ENCODE results near the gene TRIL.

The TRIL gene

DNA sequence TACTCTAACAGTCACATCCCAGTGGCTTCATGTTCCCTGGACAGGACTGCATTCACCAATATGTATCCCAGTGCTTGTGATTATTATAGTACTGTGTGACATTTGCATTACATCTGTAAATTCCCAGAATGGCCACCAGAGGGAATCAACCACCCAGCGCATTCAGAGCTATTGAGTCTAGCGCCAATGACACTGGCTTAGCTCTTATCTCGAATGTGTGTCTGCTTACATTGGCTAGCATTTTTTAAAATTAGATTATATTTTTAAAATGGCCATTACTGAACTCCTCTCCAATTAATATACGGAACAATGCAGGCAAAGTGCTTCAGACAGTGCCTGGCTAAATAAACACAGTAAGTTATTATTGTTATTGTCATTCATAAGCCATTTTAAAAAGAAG is 36.3 kb downstream of the TRIL start:
- H3K4me1 Mint-ChIP-seq = peaks cover 77% of the 10 kb centered on the region
- H3K27ac Mint-ChIP-seq = no peak overlapping the region
- H3K4me3 Mint-ChIP-seq = no peak overlapping the region
- DNase-seq = peak; percentile 39
- H3K27me3 Mint-ChIP-seq (ENCODE audit: low read depth, poor library complexity) = peaks cover 17% of the 10 kb centered on the region
- no peaks in the 10 kb centered on the region for H3K9me3 Mint-ChIP-seq
- H3K36me3 Mint-ChIP-seq (ENCODE audit: low read depth) = no peaks in the 10 kb centered on the region
- TF ChIP-seq CTCF (IDR thresholded peaks at IDR 0.05) = peak; percentile 90

- peaks cover 65% of the 10 kb centered on the region for H3K4me1 Mint-ChIP-seq
- no peak overlapping the region for H3K4me3 Mint-ChIP-seq
- H3K27me3 Mint-ChIP-seq (ENCODE audit: low read depth, poor library complexity) = peaks cover 16% of the 10 kb centered on the region
- no peak for TF ChIP-seq CTCF (IDR thresholded peaks at IDR 0.05)
- no peaks in the 10 kb centered on the region for H3K36me3 Mint-ChIP-seq (ENCODE audit: low read depth)
- no peaks in the 10 kb centered on the region for H3K9me3 Mint-ChIP-seq
- DNase-seq = no peak
- no peak overlapping the region for H3K27ac Mint-ChIP-seq
Measured at GRCh38 chr7:28920424-28920823, 37.7 kb downstream of the TRIL start.

GRCh38 chr7:28919510-28919909 is 38.6 kb downstream of the TRIL start:
- no peaks in the 10 kb centered on the region for H3K36me3 Mint-ChIP-seq (ENCODE audit: low read depth)
- H3K27me3 Mint-ChIP-seq (ENCODE audit: low read depth, poor library complexity) = peaks cover 7% of the 10 kb centered on the region
- peak overlapping the region; percentile 80 for H3K27ac Mint-ChIP-seq
- TF ChIP-seq CTCF (IDR thresholded peaks at IDR 0.05) = no peak
- no peak for DNase-seq
- no peak overlapping the region for H3K4me3 Mint-ChIP-seq
- H3K4me1 Mint-ChIP-seq = peaks cover 62% of the 10 kb centered on the region
- no peaks in the 10 kb centered on the region for H3K9me3 Mint-ChIP-seq

- Mint-ChIP-seq H3K9me3 (peaks cover 8% of the 10 kb centered on the region), H3K27ac (no peak overlapping the region)
Measured at GRCh38 chr7:28908775-28909174, 49.4 kb downstream of the TRIL start.

DNA sequence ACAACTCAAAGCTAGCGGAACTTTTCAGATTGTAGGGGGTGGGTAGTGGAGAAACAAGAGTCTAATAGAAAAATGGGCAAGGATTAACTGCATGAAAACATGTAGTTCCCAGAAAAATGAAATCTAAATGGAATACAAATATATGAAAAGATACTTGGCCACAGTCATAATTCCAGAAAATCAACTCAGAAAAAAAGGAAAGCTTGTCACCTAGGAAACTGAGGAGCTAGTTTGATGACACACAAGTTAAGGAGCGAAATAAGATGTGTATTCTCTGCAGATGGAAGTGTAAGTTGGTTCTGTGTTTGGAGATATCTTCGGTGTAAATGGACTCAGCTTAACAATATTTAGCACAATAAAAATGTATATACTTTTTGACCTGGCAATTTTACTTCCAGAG is 52.7 kb downstream of the TRIL start:
- TF ChIP-seq CTCF (IDR thresholded peaks at IDR 0.05) = no peak
- Mint-ChIP-seq H3K4me1 (peaks cover 28% of the 10 kb centered on the region), H3K4me3 (no peak overlapping the region), H3K9me3 (no peaks in the 10 kb centered on the region), H3K36me3 (ENCODE audit: low read depth) (no peaks in the 10 kb centered on the region), H3K27me3 (ENCODE audit: low read depth, poor library complexity) (no peaks in the 10 kb centered on the region), H3K27ac (no peak overlapping the region)
- DNase-seq = no peak

More at GRCh38 chr7:28908775-28909174, 49.4 kb downstream of the TRIL start:
- DNase-seq = no peak
- TF ChIP-seq CTCF (IDR thresholded peaks at IDR 0.05) = no peak
- no peaks in the 10 kb centered on the region for H3K27me3 Mint-ChIP-seq (ENCODE audit: low read depth, poor library complexity)
- no peak overlapping the region for H3K4me3 Mint-ChIP-seq
- H3K36me3 Mint-ChIP-seq (ENCODE audit: low read depth) = peaks cover 7% of the 10 kb centered on the region
- peaks cover 15% of the 10 kb centered on the region for H3K4me1 Mint-ChIP-seq

- Mint-ChIP-seq H3K36me3 (ENCODE audit: low read depth) (no peaks in the 10 kb centered on the region), H3K27me3 (ENCODE audit: low read depth, poor library complexity) (peaks cover 4% of the 10 kb centered on the region), H3K4me1 (peaks cover 28% of the 10 kb centered on the region), H3K9me3 (no peaks in the 10 kb centered on the region), H3K4me3 (no peak overlapping the region), H3K27ac (peak overlapping the region; percentile 12)
- no peak for DNase-seq
- TF ChIP-seq CTCF (IDR thresholded peaks at IDR 0.05) = no peak
Measured at GRCh38 chr7:28904578-28905048, 53.5 kb downstream of the TRIL start.

Data from nephron progenitor cell (in vitro differentiated cells).